ENCODE results near the gene CFAP43.

Gene CFAP43

GRCh38 chr10:104274762-104275721 lies 42.9 kb upstream of the CFAP43 start:
- peak overlapping the region; percentile 29 to 38 for H3K4me3 ChIP-seq (replicated peaks in 1 of 2; ENCODE audit: low read depth in 2 of 2, low read length in 2 of 2)
- DNase-seq (ENCODE audit: low read depth in 2 of 2) = peak; percentile 46 to 56
- TF ChIP-seq CTCF (IDR thresholded peaks at IDR 0.05; ENCODE audit: low read depth, low read length) = peak; percentile 98

- TF ChIP-seq CTCF (IDR thresholded peaks at IDR 0.05; ENCODE audit: low read depth, low read length) = no peak
- peak; percentile 43 to 80 for DNase-seq (ENCODE audit: low read depth in 2 of 2)
- H3K4me3 ChIP-seq (replicated peaks in 1 of 2; ENCODE audit: low read depth in 2 of 2, low read length in 2 of 2) = peak overlapping the region in 1 of 2 donors; percentile 38
These were observed 41.9 kb upstream of the CFAP43 start for GRCh38 chr10:104273899-104274575.

GRCh38 chr10:104273286-104273685 lies 41.1 kb upstream of the CFAP43 start:
- peak in 1 of 2 donors; percentile 59 for DNase-seq (ENCODE audit: low read depth in 2 of 2)
- H3K4me3 ChIP-seq (replicated peaks in 1 of 2; ENCODE audit: low read depth in 2 of 2, low read length in 2 of 2) = no peak overlapping the region
- TF ChIP-seq CTCF (IDR thresholded peaks at IDR 0.05; ENCODE audit: low read depth, low read length) = no peak

GRCh38 chr10:104268713-104269645 lies 36.8 kb upstream of the CFAP43 start, which contains the start of gene GSTO2:
Gene GSTO2 (plus strand): TSS chr10:104269184. CDS start chr10:104274916, 5,732 bp downstream.
- TF ChIP-seq CTCF (IDR thresholded peaks at IDR 0.05; ENCODE audit: low read depth, low read length) = no peak
- peak; percentile 91 to 99 for DNase-seq (ENCODE audit: low read depth in 2 of 2)
- peak within 1 kb of the TSS; percentile 58 to 78 for H3K4me3 ChIP-seq (replicated peaks in 1 of 2; ENCODE audit: low read depth in 2 of 2, low read length in 2 of 2)

GRCh38 chr10:104268405-104268712 lies 36.2 kb upstream of the CFAP43 start:
- TF ChIP-seq CTCF (IDR thresholded peaks at IDR 0.05; ENCODE audit: low read depth, low read length) = no peak
- peak; percentile 20 to 31 for DNase-seq (ENCODE audit: low read depth in 2 of 2)
- H3K4me3 ChIP-seq (replicated peaks in 1 of 2; ENCODE audit: low read depth in 2 of 2, low read length in 2 of 2) = peak overlapping the region; percentile 58 to 78

GRCh38 chr10:104267721-104268404 lies 35.7 kb upstream of the CFAP43 start:
- no peak for TF ChIP-seq CTCF (IDR thresholded peaks at IDR 0.05; ENCODE audit: low read depth, low read length)
- no peak for DNase-seq (ENCODE audit: low read depth in 2 of 2)
- H3K4me3 ChIP-seq (replicated peaks in 1 of 2; ENCODE audit: low read depth in 2 of 2, low read length in 2 of 2) = peak overlapping the region; percentile 58 to 78
